ENCODE data around the gene ZNF132. TPM values are rescaled to one million over a fixed set of nuclear protein-coding genes. Genes with fewer than 3 reads are reported as not detected.

ZNF132 gene
- total and polyA plus RNA-seq, 9 of the 15 experiments (the other 6 are each of a cell fraction or from before 2014, with no cell fraction given): 0.03 to 0.42 (median 0.10) TPM; not detected in 5

GRCh38 chr19:58477871-58478270 is 37.9 kb upstream of the ZNF132 start (continued):
- TF ChIP-seq JUND (IDR thresholded peaks at IDR 0.05; ENCODE audit: borderline replicate concordance, low read depth, low read length) (no peak), JUND (tag; IDR thresholded peaks at IDR 0.05; ENCODE audit: borderline replicate concordance, low read depth, low read length) (no peak), ZFPM2 (CRISPR knock-in tag; IDR thresholded peaks at IDR 0.05) (no peak), ELK3 (CRISPR knock-in tag; IDR thresholded peaks at IDR 0.05) (no peak)

- no peak for FAIRE-seq
- POLR2A ChIA-PET: interaction anchor here (1.1 to 1.3 kb wide), 2 partner anchors 74 to 76 kb away, joined by 3 to 4 read pairs; no protein-coding TSS in a partner anchor
- Histone ChIP-seq H3K4me2 (ENCODE audit: insufficient read depth, low read length) (peak overlapping the region; percentile 90), H3K79me2 (ENCODE audit: control insufficient read depth, insufficient read depth, low read length) (no peaks in the 10 kb centered on the region), H2AFZ (ENCODE audit: low read depth, low read length) (no peak overlapping the region), H3K36me3 (ENCODE audit: control insufficient read depth, insufficient read depth, low read length) (peaks cover 40% of the 10 kb centered on the region; the same call in 2 of the 3 replicates), H4K20me1 (replicated peaks; ENCODE audit: control insufficient read depth, insufficient read depth, low read length) (0 out of 2 replicates have a peak, but pooled peaks cover 9% of the 10 kb centered on the region), H3K4me3 (no peak overlapping the region), H3K27me3 (ENCODE audit: control insufficient read depth in 2 of 2, insufficient read depth in 2 of 2, low read length in 2 of 2) (no peaks in the 10 kb centered on the region), H3K27ac (ENCODE audit: extremely low read depth, low read depth, low read length) (peak overlapping the region; percentile 92), H3K9me3 (replicated peaks; ENCODE audit: control insufficient read depth, insufficient read depth, low read depth, low read length) (no peaks in the 10 kb centered on the region), H3K4me1 (replicated peaks in 1 of 2; ENCODE audit: control insufficient read depth in 2 of 2, insufficient read depth in 2 of 2, low read length in 2 of 2) (peaks cover 26 to 52% of the 10 kb centered on the region in 2 experiments), H3K9me1 (ENCODE audit: control insufficient read depth, insufficient read depth, low read length) (no peaks in the 10 kb centered on the region), H3K9ac (ENCODE audit: insufficient read depth in 1 of 2, low read depth in 2 of 2, low read length in 2 of 2) (peak overlapping the region; percentile 75 to 90)
- TF ChIP-seq RFX1 (IDR thresholded peaks at IDR 0.05): no peak
- TF ChIP-seq ZBTB33 (CRISPR knock-in tag; IDR thresholded peaks at IDR 0.05): 0 out of 2 replicates have a peak, but pooled peaks have one; percentile 26
- peak; percentile 60 for TF ChIP-seq POLR2G (IDR thresholded peaks at IDR 0.05; ENCODE audit: low read depth, low read length)
- TF ChIP-seq GTF2E2 (tag; IDR thresholded peaks at IDR 0.05): no peak
- 0 out of 2 replicates have a peak, but pooled peaks have one; percentile 1 for TF ChIP-seq ZNF395 (CRISPR knock-in tag; IDR thresholded peaks at IDR 0.05)
- in situ Hi-C loops (cut with MboI): no loop called here
- intact Hi-C loops (cut with micrococcal nuclease): loop anchor here (5.0 kb wide), 2 partner anchors 150 to 295 kb away; partner anchors contain the start of genes ZNF274 and ZSCAN22
- BruUV-seq (replicated peaks): no TSS peak
- no peak for DNase-seq (ENCODE audit: extremely low read depth in 1 of 4, low spot score in 3 of 4)
- 85% methylated on average over 14 of the region's 15 CpGs for WGBS (ENCODE audit: insufficient coverage, low coverage, missing lambda C conversion rate)
- ATAC-seq: no peak
- CTCF ChIA-PET (ENCODE audit: low intra/inter-chr PET ratio): no interaction called here
These were observed 37.2 kb upstream of the ZNF132 start for GRCh38 chr19:58477130-58477529.

All from K562 (cell line).